Right ventricle myocardium inferior (tissue), 1 donor: ENCODE data around the gene GPR155. TPM values are rescaled to one million over a fixed set of nuclear protein-coding genes. Genes with fewer than 3 reads are reported as not detected.
A peak's percentile ranks its signal among the peaks of the same experiment; 100 is the strongest.

ENCODE experiments used
- ATAC-seq: fragments of 200-7000 bp; cut with Tn5 transposase; one replicate; pipeline ENCODE4 v1.9.1; 2020; ENCODE audit warnings: mild to moderate bottlenecking, moderate library complexity
- DNase-seq: peaks from one replicate; pipeline ENCODE4 v3.0.0; 2021; ENCODE audit errors: missing footprints
- intact Hi-C: fragments of 100-400 bp; cut with DNase I; formaldehyde crosslinking; loops from one replicate; pipeline ENCODE4 v1.11.0; 2022
- long read RNA-seq: library from polyadenylated mRNA; unstranded; transcript quantifications from one replicate; pipeline ENCODE4 v2.0.0, GENCODE V29; 2021
- total RNA-seq: library from RNA; stranded (reverse); fragmentation: NEBNext Ultra II Directional; extraction: Animal tissue kit (Norgen Biotek cat#: 25700); gene quantifications from one replicate; pipeline ENCODE4 v1.2.1, GENCODE V29; 2021
- donor health status: DM: no; HTN: yes; CAD: no; lungs with severe emphysema.

GPR155 gene
- total RNA-seq = 14.0 TPM
- long read RNA-seq, full-length matches to known transcripts = 5 of 12 reads
- long read RNA-seq, partial matches to known transcripts = 2 of 12 reads
- long read RNA-seq, other reads (novel, unspliced or antisense) = 5 of 12 reads

GRCh38 chr2:174486563-174487107 is at the start of gene GPR155:
TSS of gene GPR155 (minus strand) at chr2:174487029. CDS start at chr2:174481956, 5,073 bp downstream.
- DNase-seq = peak; percentile 87
- intact Hi-C loops = loop anchor here (2.0 kb wide), 1 partner anchor 76 kb away; no protein-coding TSS in a partner anchor

GRCh38 chr2:174535757-174536703 is 49.2 kb upstream of the GPR155 start:
- no peak for DNase-seq
- intact Hi-C loops = no loop called here
- ATAC-seq = no peak

More at GRCh38 chr2:174486563-174487107, at the start of gene GPR155:
- peak; percentile 66 for ATAC-seq

- intact Hi-C loops = no loop called here
These were observed 48.3 kb upstream of the GPR155 start for GRCh38 chr2:174535083-174535482.

GRCh38 chr2:174529916-174530315 is 43.1 kb upstream of the GPR155 start:
- intact Hi-C loops = no loop called here
- DNase-seq (no peak), ATAC-seq (no peak)

More at GRCh38 chr2:174535083-174535482, 48.3 kb upstream of the GPR155 start:
- DNase-seq (no peak), ATAC-seq (no peak)

GRCh38 chr2:174527959-174528358 is 41.1 kb upstream of the GPR155 start:
- no peak for DNase-seq
- intact Hi-C loops = no loop called here
- no peak for ATAC-seq

GRCh38 chr2:174527101-174527721 is 40.4 kb upstream of the GPR155 start:
- intact Hi-C loops = no loop called here
- DNase-seq = no peak
- no peak for ATAC-seq

- ATAC-seq (no peak), DNase-seq (no peak)
- intact Hi-C loops = loop anchor here (5.0 kb wide), 1 partner anchor 62 kb away; no protein-coding TSS in a partner anchor
These were observed 37.7 kb upstream of the GPR155 start for GRCh38 chr2:174524527-174524926.

GRCh38 chr2:174522553-174522952 is 35.7 kb upstream of the GPR155 start:
- ATAC-seq = peak; percentile 23
- no peak for DNase-seq
- intact Hi-C loops = loop anchor here (5.0 kb wide), 1 partner anchor 60 kb away; no protein-coding TSS in a partner anchor

GRCh38 chr2:174518395-174518794 is 31.6 kb upstream of the GPR155 start:
- intact Hi-C loops = no loop called here
- no peak for ATAC-seq
- DNase-seq = no peak

- ATAC-seq (no peak), DNase-seq (no peak)
- intact Hi-C loops = no loop called here
These were observed 29.9 kb upstream of the GPR155 start for GRCh38 chr2:174516501-174517378.

GRCh38 chr2:174512345-174512744 is 25.5 kb upstream of the GPR155 start:
- ATAC-seq (no peak), DNase-seq (no peak)
- intact Hi-C loops = no loop called here

GRCh38 chr2:174511580-174512260 is 24.9 kb upstream of the GPR155 start:
- no peak for DNase-seq
- intact Hi-C loops = no loop called here
- no peak for ATAC-seq

- ATAC-seq (no peak), DNase-seq (no peak)
- intact Hi-C loops = no loop called here
These were observed 23.9 kb upstream of the GPR155 start for GRCh38 chr2:174510583-174511189.

GRCh38 chr2:174503161-174503809 is 16.5 kb upstream of the GPR155 start:
- no peak for DNase-seq
- ATAC-seq = no peak
- intact Hi-C loops = no loop called here

- ATAC-seq (peak; percentile 44), DNase-seq (no peak)
- intact Hi-C loops = no loop called here
These were observed 12.5 kb upstream of the GPR155 start for GRCh38 chr2:174499371-174499770.

- intact Hi-C loops = no loop called here
- ATAC-seq (no peak), DNase-seq (no peak)
These were observed 8.7 kb upstream of the GPR155 start for GRCh38 chr2:174495365-174496012.
